Measurements from ENCODE around the gene SCYL1.

Gene SCYL1

GRCh38 chr11:65524014-65524740, 706 bp upstream of the SCYL1 start:
- no peak for DNase-seq (ENCODE audit: extremely low read depth, low read depth)
- peak overlapping the region; percentile 25 for H3K4me3 ChIP-seq (replicated peaks; ENCODE audit: low read depth, low read length)
- TF ChIP-seq CTCF (IDR thresholded peaks at IDR 0.05; ENCODE audit: low read depth, low read length, missing control alignments), result no peak

- no peak for DNase-seq (ENCODE audit: extremely low read depth, low read depth)
- TF ChIP-seq CTCF (IDR thresholded peaks at IDR 0.05; ENCODE audit: low read depth, low read length, missing control alignments), result no peak
- peak overlapping the region; percentile 76 for H3K4me3 ChIP-seq (replicated peaks; ENCODE audit: low read depth, low read length)
These were observed 930 bp downstream of the SCYL1 start for GRCh38 chr11:65525546-65526480.

GRCh38 chr11:65526744-65527143, 1.9 kb downstream of the SCYL1 start:
- no peak overlapping the region for H3K4me3 ChIP-seq (replicated peaks; ENCODE audit: low read depth, low read length)

GRCh38 chr11:65528819-65529350, 4.0 kb downstream of the SCYL1 start:
- no peak for TF ChIP-seq CTCF (IDR thresholded peaks at IDR 0.05; ENCODE audit: low read depth, low read length, missing control alignments)
- no peak overlapping the region for H3K4me3 ChIP-seq (replicated peaks; ENCODE audit: low read depth, low read length)
- DNase-seq (ENCODE audit: extremely low read depth, low read depth), result no peak

More at GRCh38 chr11:65526744-65527143, 1.9 kb downstream of the SCYL1 start:
- TF ChIP-seq CTCF (IDR thresholded peaks at IDR 0.05; ENCODE audit: low read depth, low read length, missing control alignments), result no peak
- no peak for DNase-seq (ENCODE audit: extremely low read depth, low read depth)

GRCh38 chr11:65529475-65530156, 4.7 kb downstream of the SCYL1 start:
- no peak for DNase-seq (ENCODE audit: extremely low read depth, low read depth)
- no peak overlapping the region for H3K4me3 ChIP-seq (replicated peaks; ENCODE audit: low read depth, low read length)
- no peak for TF ChIP-seq CTCF (IDR thresholded peaks at IDR 0.05; ENCODE audit: low read depth, low read length, missing control alignments)

- peak; percentile 33 for TF ChIP-seq CTCF (IDR thresholded peaks at IDR 0.05; ENCODE audit: low read depth, low read length, missing control alignments)
- H3K4me3 ChIP-seq (replicated peaks; ENCODE audit: low read depth, low read length), result no peak overlapping the region
- DNase-seq (ENCODE audit: extremely low read depth, low read depth), result no peak
These were observed 5.2 kb downstream of the SCYL1 start for GRCh38 chr11:65530157-65530496.

Measured in HFF-Myc (cell line).